PC-9 (cell line): ENCODE results near the gene TMEM14A. TPM values are rescaled to one million over a fixed set of nuclear protein-coding genes. Genes with fewer than 3 reads are reported as not detected.

Experiments used
- BruUV-seq: library from RNA; stranded (reverse); fragments of 400-500 nt; replicated peaks from 2 replicates; lab custom pipeline; 2021; lab: Mats Ljungman, UMichigan
- CTCF ChIA-PET: fragments of 300-600 bp; sonication (Branson Sonifier 250); formaldehyde crosslinking; loops from one replicate; lab custom pipeline; 2022; ENCODE audit warnings: antibody characterized with exemption; lab: Charles Lee
- POLR2A ChIA-PET: fragments of 300-600 bp; sonication (Branson Sonifier 250); formaldehyde crosslinking; loops from one replicate; lab custom pipeline; 2022; ENCODE audit warnings: antibody characterized with exemption; ENCODE audit not compliant: unreplicated experiment; lab: Charles Lee
- DNase-seq, 2 experiments: peaks; one replicate each; pipeline versions ENCODE4 v3.0.0 to v3.0.0-alpha.2; 2015 to 2022; ENCODE audit warnings: mixed read lengths in 1 of 2
- H2AFZ ChIP-seq: fragments of 200-600 bp; sonication (generic); 2 replicates; pipeline ENCODE4 v1.8.1; 2017; ENCODE audit warnings: antibody characterized with exemption
- H3F3A ChIP-seq: fragments of 200-600 bp; sonication (generic); 2 replicates; pipeline ENCODE4 v1.8.1; 2017; ENCODE audit warnings: antibody characterized with exemption, mild to moderate bottlenecking, low read depth; ENCODE audit not compliant: insufficient read depth
- H3K27ac ChIP-seq: fragments of 200-600 bp; sonication (generic); 2 replicates; pipeline ENCODE4 v1.6.1; 2016; ENCODE audit warnings: mixed run types
- H3K27me3 ChIP-seq: fragments of 200-600 bp; sonication (generic); 2 replicates; pipeline ENCODE4 v1.6.1; 2016; ENCODE audit warnings: low read depth, mixed run types; ENCODE audit not compliant: insufficient read depth
- H3K36me3 ChIP-seq: fragments of 200-600 bp; sonication (generic); 2 replicates; pipeline ENCODE4 v1.6.1; 2016; ENCODE audit warnings: low read depth, mixed run types
- H3K4me1 ChIP-seq: fragments of 200-600 bp; sonication (generic); replicated peaks from 2 replicates; pipeline ENCODE4 v1.6.1; 2016; ENCODE audit warnings: mixed run types; ENCODE audit not compliant: insufficient read depth
- H3K4me2 ChIP-seq: fragments of 200-600 bp; sonication (generic); 2 replicates; pipeline ENCODE4 v1.6.1; 2017; ENCODE audit warnings: mixed run types
- H3K4me3 ChIP-seq: fragments of 200-600 bp; sonication (generic); 2 replicates; pipeline ENCODE4 v1.6.1; 2016; ENCODE audit warnings: mixed run types
- H3K79me2 ChIP-seq: fragments of 200-600 bp; sonication (generic); 2 replicates; pipeline ENCODE4 v1.6.1; 2017; ENCODE audit warnings: low read depth, mixed run types
- H3K9me2 ChIP-seq: fragments of 200-600 bp; sonication (generic); 2 replicates; pipeline ENCODE4 v1.8.1; 2017; ENCODE audit warnings: mild to moderate bottlenecking; ENCODE audit not compliant: insufficient read depth
- H3K9me3 ChIP-seq: fragments of 200-600 bp; sonication (generic); 2 replicates; pipeline ENCODE4 v1.8.1; 2016; ENCODE audit warnings: low read depth; ENCODE audit not compliant: insufficient read depth
- H4K20me1 ChIP-seq: fragments of 200-600 bp; sonication (generic); 2 replicates; pipeline ENCODE4 v1.8.1; 2017; ENCODE audit not compliant: insufficient read depth
- EZH2 ChIP-seq: fragments of 200-600 bp; sonication (generic); IDR thresholded peaks from 2 replicates; pipeline ENCODE4 v1.8.0; 2017; ENCODE audit warnings: antibody characterized with exemption, low read depth
- intact Hi-C: fragments of 100-400 bp; cut with micrococcal nuclease; formaldehyde crosslinking; loops from one replicate; pipeline ENCODE4 v1.10.0; 2022; ENCODE audit not compliant: unreplicated experiment
- total RNA-seq: library from RNA; stranded (reverse); gene quantifications from 2 replicates; pipeline ENCODE4 v1.2.3, GENCODE V29; 2021
- TF ChIP-seq, protein P1 (sequence below): fragments of 200-600 bp; sonication (generic); conservative IDR thresholded peaks from 2 replicates; pipeline ENCODE4 v1.6.1; 2017; ENCODE audit warnings: mixed run types, antibody characterized with exemption, mild to moderate bottlenecking, moderate library complexity

TMEM14A gene
- total RNA-seq, 1 experiment from 2014 or later, result 75.2 TPM

DNA sequence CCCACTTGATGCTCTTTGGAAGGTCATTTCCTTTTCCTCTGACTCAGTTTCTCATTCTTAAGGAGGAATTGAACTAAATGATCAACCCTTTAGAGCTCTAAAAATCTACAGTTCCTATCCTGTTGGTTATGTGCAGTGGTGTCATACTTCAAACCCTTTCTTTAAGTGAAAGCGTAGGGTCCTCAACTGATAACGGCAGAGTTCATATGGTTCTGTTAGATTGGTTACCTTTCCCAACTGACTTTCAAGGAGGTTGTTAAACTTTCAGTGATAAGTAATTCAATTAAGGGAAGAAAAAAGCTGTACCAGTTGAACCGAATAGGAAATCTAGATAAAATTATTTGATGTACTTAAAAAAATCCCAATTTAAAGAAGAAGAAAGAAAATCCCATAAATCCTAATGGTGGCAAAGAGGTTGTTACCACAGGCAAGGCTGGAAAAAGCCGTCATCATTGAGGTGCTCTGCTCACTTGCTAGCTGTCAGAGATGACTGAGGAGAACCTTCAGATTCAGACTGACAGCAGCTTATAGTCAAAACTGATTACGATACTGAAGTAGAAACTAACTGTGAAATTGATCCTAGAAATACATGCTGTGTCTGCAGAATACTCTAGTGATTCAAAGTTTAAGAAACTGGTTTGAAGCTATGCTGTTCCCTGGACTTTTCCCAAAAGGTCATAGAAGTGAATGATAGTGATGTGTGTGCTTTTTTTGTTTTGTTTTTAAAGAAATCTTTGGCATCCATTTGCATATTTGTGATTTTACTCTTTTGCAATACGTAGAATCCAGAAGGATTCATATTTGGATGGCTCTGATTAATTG lies 16.2 kb downstream of the TMEM14A start:
- Histone ChIP-seq H3K36me3 (peaks cover 6% of the 10 kb centered on the region; the same call in 1 of the 2 replicates), H4K20me1 (no peaks in the 10 kb centered on the region), H3K4me1 (no peaks in the 10 kb centered on the region), H3K9me3 (no peaks in the 10 kb centered on the region), H3K4me2 (no peak overlapping the region), H2AFZ (no peak overlapping the region), H3K27ac (no peak overlapping the region), H3K9me2 (no peaks in the 10 kb centered on the region), H3F3A (no peaks in the 10 kb centered on the region), H3K4me3 (no peak overlapping the region), H3K27me3 (no peaks in the 10 kb centered on the region), H3K79me2 (no peaks in the 10 kb centered on the region)
- no TSS peak for BruUV-seq
- no peak for TF ChIP-seq EZH2
- TF ChIP-seq, protein P1, sequence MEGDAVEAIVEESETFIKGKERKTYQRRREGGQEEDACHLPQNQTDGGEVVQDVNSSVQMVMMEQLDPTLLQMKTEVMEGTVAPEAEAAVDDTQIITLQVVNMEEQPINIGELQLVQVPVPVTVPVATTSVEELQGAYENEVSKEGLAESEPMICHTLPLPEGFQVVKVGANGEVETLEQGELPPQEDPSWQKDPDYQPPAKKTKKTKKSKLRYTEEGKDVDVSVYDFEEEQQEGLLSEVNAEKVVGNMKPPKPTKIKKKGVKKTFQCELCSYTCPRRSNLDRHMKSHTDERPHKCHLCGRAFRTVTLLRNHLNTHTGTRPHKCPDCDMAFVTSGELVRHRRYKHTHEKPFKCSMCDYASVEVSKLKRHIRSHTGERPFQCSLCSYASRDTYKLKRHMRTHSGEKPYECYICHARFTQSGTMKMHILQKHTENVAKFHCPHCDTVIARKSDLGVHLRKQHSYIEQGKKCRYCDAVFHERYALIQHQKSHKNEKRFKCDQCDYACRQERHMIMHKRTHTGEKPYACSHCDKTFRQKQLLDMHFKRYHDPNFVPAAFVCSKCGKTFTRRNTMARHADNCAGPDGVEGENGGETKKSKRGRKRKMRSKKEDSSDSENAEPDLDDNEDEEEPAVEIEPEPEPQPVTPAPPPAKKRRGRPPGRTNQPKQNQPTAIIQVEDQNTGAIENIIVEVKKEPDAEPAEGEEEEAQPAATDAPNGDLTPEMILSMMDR, result no peak
- ChIA-PET POLR2A (no interaction called here), CTCF (no interaction called here)
- intact Hi-C loops, result no loop called here
- no peak for DNase-seq

DNA sequence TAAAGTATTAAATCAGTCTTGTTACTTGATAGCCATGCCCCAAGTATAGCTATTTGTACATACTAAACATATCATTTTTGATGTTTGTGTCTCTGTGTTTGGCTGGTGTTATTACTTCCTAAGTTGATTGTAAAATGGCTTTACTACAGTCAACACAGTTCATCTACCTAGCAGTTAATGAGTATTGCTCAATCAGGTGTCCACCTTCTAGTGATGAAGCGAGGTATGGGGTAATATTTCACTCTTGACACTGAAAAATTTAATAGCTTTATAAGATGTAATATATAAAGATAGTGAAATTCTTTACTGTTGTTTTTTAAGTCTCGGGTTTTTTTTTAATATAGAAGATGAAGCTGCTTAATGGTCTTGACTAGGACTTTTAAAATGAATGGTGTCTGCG lies 18.9 kb downstream of the TMEM14A start:
- DNase-seq, result no peak
- POLR2A ChIA-PET, result interaction anchor here (0.6 kb wide), 1 partner anchor 287 kb away, joined by 7 read pairs; no protein-coding TSS in a partner anchor
- Histone ChIP-seq H3K4me2 (no peak overlapping the region), H4K20me1 (no peaks in the 10 kb centered on the region), H3F3A (no peaks in the 10 kb centered on the region), H3K27me3 (no peaks in the 10 kb centered on the region), H3K9me3 (no peaks in the 10 kb centered on the region), H3K4me1 (no peaks in the 10 kb centered on the region), H2AFZ (no peak overlapping the region), H3K9me2 (no peaks in the 10 kb centered on the region), H3K79me2 (no peaks in the 10 kb centered on the region), H3K27ac (no peak overlapping the region), H3K4me3 (no peak overlapping the region), H3K36me3 (no peaks in the 10 kb centered on the region; the same call in 1 of the 2 replicates)
- no TSS peak for BruUV-seq
- no peak for TF ChIP-seq EZH2
- TF ChIP-seq, protein P1, result no peak
- intact Hi-C loops, result no loop called here
- CTCF ChIA-PET, result no interaction called here

DNA sequence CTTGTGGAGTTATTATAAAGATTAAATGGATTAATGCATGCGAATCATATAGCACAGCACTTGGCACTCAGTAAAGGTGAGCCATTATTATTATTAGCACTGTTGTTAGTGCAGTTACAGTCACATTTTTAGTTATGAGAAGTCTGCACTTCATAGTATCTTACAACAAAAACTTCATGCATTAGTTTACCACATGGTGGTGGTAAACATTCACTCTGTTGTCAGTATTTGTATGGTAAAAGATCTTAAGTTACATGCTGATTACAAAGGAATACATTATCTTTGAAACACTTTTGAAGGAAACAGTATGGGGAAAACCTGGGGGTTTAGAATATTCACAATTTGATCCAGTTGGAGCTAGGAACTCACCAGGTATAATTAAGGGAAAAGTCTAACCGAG lies 20.8 kb downstream of the TMEM14A start:
- H3K4me1 ChIP-seq, result no peaks in the 10 kb centered on the region
- BruUV-seq, result no TSS peak
- no peaks in the 10 kb centered on the region for H3K9me3 ChIP-seq
- H3F3A ChIP-seq, result no peaks in the 10 kb centered on the region
- POLR2A ChIA-PET, result no interaction called here
- CTCF ChIA-PET, result no interaction called here
- DNase-seq, result no peak
- no peaks in the 10 kb centered on the region for H4K20me1 ChIP-seq
- no peak overlapping the region for H3K4me2 ChIP-seq
- TF ChIP-seq, protein P1, result 0 out of 2 replicates have a peak, but pooled peaks have one; percentile 31
- no peak for TF ChIP-seq EZH2
- no peak overlapping the region for H2AFZ ChIP-seq
- H3K27me3 ChIP-seq, result no peaks in the 10 kb centered on the region
- no peaks in the 10 kb centered on the region for H3K79me2 ChIP-seq
- H3K9me2 ChIP-seq, result no peaks in the 10 kb centered on the region
- H3K27ac ChIP-seq, result no peak overlapping the region
- intact Hi-C loops, result no loop called here
- H3K4me3 ChIP-seq, result no peak overlapping the region
- no peaks in the 10 kb centered on the region for H3K36me3 ChIP-seq
